Right lobe of liver (tissue), 4 donors: ENCODE data around the gene NCF2.

ENCODE experiments used
- CTCF ChIP-seq, 4 donors: fragments of 200-600 bp in 3 of 4; fragments of 450-650 bp in 1 of 4; IDR thresholded peaks; one replicate each; pipeline versions ENCODE4 v1.5.1 to v1.8.0; 2016 to 2022; ENCODE audit warnings: antibody characterized with exemption in 4 of 4, mild to moderate bottlenecking in 2 of 4
- POLR2A ChIP-seq: fragments of 450-650 bp; IDR thresholded peaks from one replicate; pipeline ENCODE4 v1.6.1; 2017; ENCODE audit warnings: antibody characterized with exemption, mild to moderate bottlenecking
- donor health status: DM: no; HTN: no; CAD: no.
- donor health status: DM: no; HTN: no; CAD: no.
- donor health status: DM: no; HTN: yes; CAD: no.

DNA sequence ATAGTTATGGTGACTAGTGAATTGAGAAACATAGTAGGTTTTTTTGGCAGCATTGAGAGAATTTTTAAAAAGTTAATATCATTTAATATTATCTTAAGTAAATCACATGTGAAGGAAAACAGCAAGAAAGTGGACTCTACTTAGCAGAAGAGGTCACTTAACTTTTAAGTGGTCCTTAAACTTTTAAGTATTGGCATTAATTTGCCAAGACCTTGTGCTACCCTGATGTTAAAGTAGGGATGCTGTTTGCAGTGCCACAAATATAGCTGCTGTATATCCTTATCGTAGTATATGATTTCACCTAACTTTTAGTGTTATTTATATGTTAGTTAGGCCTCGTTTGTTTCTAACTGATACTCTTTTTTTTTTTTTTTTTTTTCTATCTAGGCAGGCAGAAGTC is 77.8 kb downstream of the NCF2 start:
- TF ChIP-seq POLR2A (no peak), CTCF (IDR thresholded peaks at IDR 0.05) (no peak)
